Fibroblast of lung (primary cell): ENCODE results near the gene TTC24. TPM values are rescaled to one million over a fixed set of nuclear protein-coding genes. Genes with fewer than 3 reads are reported as not detected.

Source experiments
- DNase-seq, 2 donors: peaks; one replicate each; pipeline versions ENCODE4 v3.0.0 to v3.0.0-alpha.2; 2010; ENCODE audit warnings: low read depth in 2 of 2
- H2AFZ ChIP-seq: 2 replicates; pipeline ENCODE4 v1.5.1; 2012; ENCODE audit warnings: low read length, control low read depth, inconsistent platforms
- H3K27ac ChIP-seq: 2 replicates; pipeline ENCODE4 v1.5.1; 2011; ENCODE audit warnings: low read length, control low read depth; ENCODE audit not compliant: insufficient read depth
- H3K27me3 ChIP-seq: 2 replicates; pipeline ENCODE4 v1.5.1; 2011; ENCODE audit warnings: mild to moderate bottlenecking, low read length; ENCODE audit not compliant: control insufficient read depth, insufficient read depth
- H3K36me3 ChIP-seq: 2 replicates; pipeline ENCODE4 v1.5.1; 2011; ENCODE audit warnings: low read length; ENCODE audit not compliant: control insufficient read depth, insufficient read depth
- H3K4me1 ChIP-seq: 2 replicates; pipeline ENCODE4 v1.5.1; 2011; ENCODE audit warnings: low read length; ENCODE audit not compliant: control insufficient read depth, insufficient read depth; ENCODE audit errors: extremely low read depth
- H3K4me2 ChIP-seq: 2 replicates; pipeline ENCODE4 v1.5.1; 2011; ENCODE audit warnings: low read length, control low read depth; ENCODE audit not compliant: insufficient read depth; ENCODE audit errors: extremely low read depth
- H3K4me3 ChIP-seq, 4 experiments: fragments of 200-600 bp in 1 of 4; sonication (generic) in 1 of 4; replicated peaks in 1 of 4; 2 replicates each; pipeline ENCODE4 v1.5.1; 2011 to 2016; ENCODE audit warnings: low read length in 4 of 4, low read depth in 3 of 4, mild to moderate bottlenecking in 3 of 4, control low read depth in 2 of 4, inconsistent platforms in 1 of 4, mixed read lengths in 1 of 4; ENCODE audit not compliant: insufficient read depth in 1 of 4; ENCODE audit errors: control extremely low read depth in 1 of 4
- H3K79me2 ChIP-seq: 2 replicates; pipeline ENCODE4 v1.5.1; 2012; ENCODE audit warnings: mild to moderate bottlenecking, low read length, inconsistent platforms; ENCODE audit not compliant: control insufficient read depth, insufficient read depth
- H3K9ac ChIP-seq: 2 replicates; pipeline ENCODE4 v1.5.1; 2011; ENCODE audit warnings: mild to moderate bottlenecking, low read length, control low read depth; ENCODE audit not compliant: insufficient read depth
- H3K9me3 ChIP-seq: 2 replicates; pipeline ENCODE4 v1.5.1; 2012; ENCODE audit warnings: low read depth, low read length; ENCODE audit not compliant: control insufficient read depth, insufficient read depth
- H4K20me1 ChIP-seq: 2 replicates; pipeline ENCODE4 v1.5.1; 2011; ENCODE audit warnings: low read length; ENCODE audit not compliant: control insufficient read depth, insufficient read depth; ENCODE audit errors: extremely low read depth
- EZH2 ChIP-seq: IDR thresholded peaks from 2 replicates; pipeline ENCODE4 v1.5.1; 2012; ENCODE audit warnings: low read length, control low read depth, mild to moderate bottlenecking; ENCODE audit errors: missing control alignments
- polyA plus RNA-seq, 2 donors: library from polyadenylated mRNA; depleted of rRNA in 1 of 2; stranded (reverse) in 1 of 2; unstranded in 1 of 2; fragments of >200 nt; gene quantifications; 2 replicates each; pipeline ENCODE4 v1.2.1, GENCODE V29; 2011 to 2012; ENCODE audit warnings: missing spikeins in 1 of 2
- total RNA-seq: library from RNA; depleted of rRNA; stranded (reverse); fragments of >200 nt; gene quantifications from 2 replicates; pipeline ENCODE4 v1.2.1, GENCODE V29; 2014
- TF ChIP-seq, protein P1 (sequence below), 2 donors: IDR thresholded peaks in 1 of 2; conservative IDR thresholded peaks in 1 of 2; 1 replicate in 1 of 2; 2 replicates in 1 of 2; pipeline ENCODE4 v1.5.1; 2011 to 2012; ENCODE audit warnings: low read length in 2 of 2, control low read depth in 1 of 2, inconsistent platforms in 1 of 2, low read depth in 1 of 2, mild to moderate bottlenecking in 1 of 2

Gene TTC24
- total and polyA plus RNA-seq, 2 donors (not counting 1 experiment from before 2014, with no cell fraction given): not detected

- Histone ChIP-seq H3K9me3 (no peaks in the 10 kb centered on the region), H2AFZ (no peak overlapping the region), H3K4me1 (peaks cover 10% of the 10 kb centered on the region), H3K27me3 (peaks cover 6% of the 10 kb centered on the region), H3K36me3 (no peaks in the 10 kb centered on the region), H3K9ac (no peak overlapping the region), H3K79me2 (peaks cover 21% of the 10 kb centered on the region), H4K20me1 (no peaks in the 10 kb centered on the region), H3K4me3 (no peak overlapping the region), H3K27ac (no peak overlapping the region), H3K4me2 (no peak overlapping the region)
- no peak for TF ChIP-seq EZH2
- DNase-seq: no peak
Observed at GRCh38 chr1:156574039-156574633, 5.4 kb upstream of the TTC24 start.

DNA sequence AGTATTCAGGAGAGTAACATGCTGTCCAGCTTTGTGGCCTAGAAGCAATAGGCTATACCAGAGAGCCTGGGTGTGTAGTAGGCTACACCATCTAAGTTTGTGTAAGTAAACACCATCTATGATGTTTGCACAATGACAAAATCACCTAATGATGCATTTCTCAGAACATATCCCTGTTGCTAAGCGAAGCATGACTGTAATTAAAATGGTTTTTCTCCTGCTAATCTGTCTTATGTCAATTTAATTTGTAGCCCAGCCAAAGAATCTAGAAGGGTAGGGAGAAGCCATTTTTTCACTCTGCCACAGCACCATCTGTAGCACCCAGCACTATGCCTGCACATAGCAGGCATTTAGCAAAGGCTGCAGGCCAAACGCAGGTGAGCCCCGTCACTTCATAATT, 2.0 kb upstream of the TTC24 start:
- Histone ChIP-seq H3K27ac (no peak overlapping the region), H3K9ac (no peak overlapping the region), H3K36me3 (no peaks in the 10 kb centered on the region), H3K27me3 (peaks cover 6% of the 10 kb centered on the region), H2AFZ (no peak overlapping the region), H3K9me3 (no peaks in the 10 kb centered on the region), H3K4me3 (no peak overlapping the region), H3K79me2 (no peaks in the 10 kb centered on the region), H3K4me2 (no peak overlapping the region), H3K4me1 (no peaks in the 10 kb centered on the region), H4K20me1 (no peaks in the 10 kb centered on the region)
- TF ChIP-seq EZH2: no peak
- TF ChIP-seq, protein P1, sequence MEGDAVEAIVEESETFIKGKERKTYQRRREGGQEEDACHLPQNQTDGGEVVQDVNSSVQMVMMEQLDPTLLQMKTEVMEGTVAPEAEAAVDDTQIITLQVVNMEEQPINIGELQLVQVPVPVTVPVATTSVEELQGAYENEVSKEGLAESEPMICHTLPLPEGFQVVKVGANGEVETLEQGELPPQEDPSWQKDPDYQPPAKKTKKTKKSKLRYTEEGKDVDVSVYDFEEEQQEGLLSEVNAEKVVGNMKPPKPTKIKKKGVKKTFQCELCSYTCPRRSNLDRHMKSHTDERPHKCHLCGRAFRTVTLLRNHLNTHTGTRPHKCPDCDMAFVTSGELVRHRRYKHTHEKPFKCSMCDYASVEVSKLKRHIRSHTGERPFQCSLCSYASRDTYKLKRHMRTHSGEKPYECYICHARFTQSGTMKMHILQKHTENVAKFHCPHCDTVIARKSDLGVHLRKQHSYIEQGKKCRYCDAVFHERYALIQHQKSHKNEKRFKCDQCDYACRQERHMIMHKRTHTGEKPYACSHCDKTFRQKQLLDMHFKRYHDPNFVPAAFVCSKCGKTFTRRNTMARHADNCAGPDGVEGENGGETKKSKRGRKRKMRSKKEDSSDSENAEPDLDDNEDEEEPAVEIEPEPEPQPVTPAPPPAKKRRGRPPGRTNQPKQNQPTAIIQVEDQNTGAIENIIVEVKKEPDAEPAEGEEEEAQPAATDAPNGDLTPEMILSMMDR (conservative IDR thresholded peaks at IDR 0.05 in 1 of 2, IDR thresholded peaks at IDR 0.05 in 1 of 2; ENCODE audit: low read depth in 1 of 2, low read length in 2 of 2): no peak
- DNase-seq: no peak

- DNase-seq: no peak
- TF ChIP-seq EZH2: no peak
- TF ChIP-seq, protein P1 (conservative IDR thresholded peaks at IDR 0.05 in 1 of 2, IDR thresholded peaks at IDR 0.05 in 1 of 2; ENCODE audit: low read depth in 1 of 2, low read length in 2 of 2): no peak
- Histone ChIP-seq H3K27me3 (peaks cover 6% of the 10 kb centered on the region), H3K4me2 (no peak overlapping the region), H4K20me1 (no peaks in the 10 kb centered on the region), H3K79me2 (no peaks in the 10 kb centered on the region), H3K36me3 (no peaks in the 10 kb centered on the region), H3K4me1 (no peaks in the 10 kb centered on the region), H3K27ac (no peak overlapping the region), H3K4me3 (no peak overlapping the region), H3K9ac (no peak overlapping the region), H2AFZ (no peak overlapping the region), H3K9me3 (no peaks in the 10 kb centered on the region)
Observed at GRCh38 chr1:156578055-156578454, 1.5 kb upstream of the TTC24 start.
